GM18505 (cell line): ENCODE data around the gene NRN1L.
"Not testable (repeated sequence)": the region's sequence is repeated elsewhere in the genome, so short reads cannot be mapped to it uniquely, and the experiment has no call there.

Experiments used
- ATAC-seq: cut with Tn5 transposase; IDR thresholded peaks from one replicate; pipeline ENCODE4 v1.9.1; 2021; ENCODE audit not compliant: unreplicated experiment
- POLR2A ChIP-seq: IDR thresholded peaks from 4 replicates; pipeline ENCODE4 v1.6.1; 2011; ENCODE audit warnings: borderline replicate concordance; ENCODE audit not compliant: insufficient read depth, insufficient read length; ENCODE audit errors: extremely low read depth

NRN1L gene

GRCh38 chr16:67848118-67848517 lies 36.6 kb upstream of the NRN1L start:
- ATAC-seq, result no peak
- no peak for TF ChIP-seq POLR2A

DNA sequence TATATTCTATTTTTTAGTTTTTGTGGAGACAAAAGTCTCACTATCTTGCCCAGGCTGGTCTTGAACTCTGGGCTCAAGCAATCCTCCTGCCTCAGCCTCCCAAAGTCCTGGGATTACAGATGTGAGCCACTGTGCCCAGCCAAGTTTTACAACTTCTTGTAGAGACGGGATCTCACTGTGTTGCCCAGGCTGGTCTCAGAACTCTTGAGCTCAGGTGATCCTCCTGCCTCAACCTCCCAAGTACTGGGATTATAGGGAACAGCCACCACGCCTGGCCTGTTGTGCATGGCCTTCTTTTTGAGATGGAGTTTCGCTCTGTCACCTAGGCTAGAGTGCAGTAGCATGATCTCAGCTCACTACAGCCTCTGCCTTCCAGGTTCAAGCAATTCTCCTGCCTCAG lies 31.0 kb upstream of the NRN1L start:
- TF ChIP-seq POLR2A, result no peak
- no peak for ATAC-seq

DNA sequence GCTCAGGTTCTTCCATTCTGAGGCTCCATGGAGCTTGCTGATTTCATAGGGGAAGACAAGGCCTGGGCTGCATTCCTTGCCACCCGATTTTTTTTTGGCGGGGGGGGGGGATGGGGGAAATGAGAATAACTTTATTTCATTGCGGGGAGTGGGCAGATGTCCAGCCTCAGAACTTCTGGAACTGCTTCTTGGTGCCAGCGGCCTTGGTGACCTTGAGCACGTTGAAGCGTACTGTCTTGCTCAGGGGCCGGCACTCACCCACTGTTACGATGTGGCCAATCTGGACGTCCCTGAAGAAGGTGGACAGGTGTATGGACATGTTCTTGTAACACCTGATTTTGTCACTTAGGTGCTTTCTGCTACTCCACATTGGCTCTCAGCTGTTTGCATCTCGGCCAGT lies 28.9 kb upstream of the NRN1L start:
- no peak for ATAC-seq
- TF ChIP-seq POLR2A, result no peak

GRCh38 chr16:67856927-67857546 lies 27.6 kb upstream of the NRN1L start:
- ATAC-seq, result no peak
- no peak for TF ChIP-seq POLR2A

DNA sequence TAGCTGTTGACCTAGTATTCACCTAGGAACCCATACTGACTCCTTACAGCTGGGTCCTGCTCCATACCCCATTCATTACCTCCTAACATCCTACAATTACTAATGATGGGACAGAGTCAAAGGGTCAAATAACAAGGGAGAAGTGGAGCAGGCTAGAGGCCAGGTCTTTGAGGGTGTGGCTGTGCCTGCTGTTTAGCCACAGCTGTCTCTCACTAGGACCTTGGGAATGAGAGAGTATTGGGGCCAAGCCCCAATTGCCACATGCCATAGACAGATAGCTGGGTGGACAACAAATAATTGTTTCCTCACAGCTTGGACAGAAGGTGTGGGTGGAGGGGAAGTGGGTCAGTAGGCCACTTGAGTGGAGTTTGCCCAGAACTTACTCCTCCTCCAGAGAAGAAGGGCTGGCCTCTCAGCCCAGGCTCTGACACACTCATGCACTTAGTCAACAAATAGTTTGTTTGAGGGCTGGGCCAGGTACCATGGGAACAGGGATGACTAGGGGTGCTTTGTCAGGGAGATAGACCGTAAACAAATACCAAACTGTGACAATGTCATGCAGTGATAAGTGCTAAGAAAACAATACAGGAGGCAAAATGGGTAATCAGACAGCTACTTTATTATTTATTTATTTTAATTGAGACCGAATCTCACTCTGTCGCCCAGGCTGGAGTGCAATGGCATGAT lies 27.0 kb upstream of the NRN1L start:
- no peak for TF ChIP-seq POLR2A
- no peak for ATAC-seq

- no peak for TF ChIP-seq POLR2A
- no peak for ATAC-seq
Observed at GRCh38 chr16:67858500-67858899, 26.2 kb upstream of the NRN1L start.

GRCh38 chr16:67860589-67861398 lies 23.9 kb upstream of the NRN1L start:
- TF ChIP-seq POLR2A, result no peak

GRCh38 chr16:67861877-67862276 lies 22.8 kb upstream of the NRN1L start:
- ATAC-seq, result no peak
- TF ChIP-seq POLR2A, result no peak

More at GRCh38 chr16:67860589-67861398, 23.9 kb upstream of the NRN1L start:
- no peak for ATAC-seq

GRCh38 chr16:67862623-67863583 lies 21.8 kb upstream of the NRN1L start:
- TF ChIP-seq POLR2A, result no peak
- ATAC-seq, result no peak

DNA sequence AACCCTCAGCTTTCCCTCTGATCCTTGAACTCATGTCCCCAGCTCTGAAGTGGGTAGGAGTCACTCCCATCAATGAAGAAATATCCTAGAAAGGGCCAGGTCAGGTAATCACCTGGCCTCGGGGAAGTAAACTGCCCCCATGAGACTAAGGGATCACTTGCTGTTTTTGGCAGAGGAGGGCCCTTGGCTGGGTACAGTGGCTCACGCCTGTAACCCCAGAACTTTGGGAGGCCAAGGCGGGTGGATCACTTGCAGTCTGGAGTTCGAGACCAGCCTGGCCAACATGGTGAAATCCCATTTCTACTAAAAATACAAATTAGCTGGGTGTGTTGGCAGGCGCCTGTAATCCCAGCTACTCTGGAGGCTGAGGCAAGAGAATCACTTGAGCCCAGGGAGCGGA lies 20.6 kb upstream of the NRN1L start:
- not testable (repeated sequence) for ATAC-seq

- ATAC-seq, result no peak
- TF ChIP-seq POLR2A, result no peak
Observed at GRCh38 chr16:67864594-67864993, 20.1 kb upstream of the NRN1L start.

DNA sequence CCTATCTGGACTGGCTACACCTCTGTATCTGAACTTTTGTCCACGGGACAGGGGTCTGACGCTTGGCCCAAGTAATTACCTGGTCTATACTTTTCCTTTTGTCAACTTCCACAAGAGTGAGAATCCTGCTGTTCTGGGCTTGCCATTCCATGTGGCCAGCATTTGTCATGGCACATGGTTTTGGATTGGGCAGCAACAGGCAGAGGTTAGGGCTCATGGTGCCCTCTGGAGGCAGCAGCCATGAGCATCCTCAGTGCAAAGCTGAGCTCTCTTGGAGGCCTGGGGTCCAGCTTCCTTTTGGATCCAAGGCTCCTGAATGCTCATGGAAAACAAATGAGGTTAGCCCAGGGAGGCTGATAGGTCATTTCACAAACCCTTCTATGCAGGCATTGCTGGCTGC lies 19.4 kb upstream of the NRN1L start:
- no peak for TF ChIP-seq POLR2A
- no peak for ATAC-seq

DNA sequence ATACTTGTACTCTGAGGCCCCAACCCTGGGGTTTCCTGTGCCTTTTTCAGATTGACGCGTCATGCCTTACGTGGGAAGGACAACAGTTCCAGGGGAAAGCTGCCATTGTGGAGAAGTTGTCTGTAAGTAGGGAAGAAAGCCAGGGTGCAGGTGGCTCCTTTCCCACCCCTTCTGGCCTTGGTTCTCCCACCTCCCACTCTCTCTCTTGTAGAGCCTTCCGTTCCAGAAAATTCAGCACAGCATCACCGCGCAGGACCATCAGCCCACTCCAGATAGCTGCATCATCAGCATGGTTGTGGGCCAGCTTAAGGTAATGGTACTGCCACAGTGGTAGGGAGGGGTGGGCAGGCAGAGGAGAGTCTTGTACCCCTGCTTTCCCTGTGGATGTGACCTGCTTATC lies 16.4 kb upstream of the NRN1L start:
- no peak for ATAC-seq
- no peak for TF ChIP-seq POLR2A
